Activated gamma-delta T cell treated with Interleukin-2 at 50 U/mL for 16 hours (primary cell): ENCODE data around the gene POM121C.
"Not testable (repeated sequence)": the region's sequence is repeated elsewhere in the genome, so short reads cannot be mapped to it uniquely, and the experiment has no call there.

ENCODE experiments used
- DNase-seq: peaks from one replicate; pipeline ENCODE4 v3.0.0-alpha.2; 2020

The POM121C gene

DNA sequence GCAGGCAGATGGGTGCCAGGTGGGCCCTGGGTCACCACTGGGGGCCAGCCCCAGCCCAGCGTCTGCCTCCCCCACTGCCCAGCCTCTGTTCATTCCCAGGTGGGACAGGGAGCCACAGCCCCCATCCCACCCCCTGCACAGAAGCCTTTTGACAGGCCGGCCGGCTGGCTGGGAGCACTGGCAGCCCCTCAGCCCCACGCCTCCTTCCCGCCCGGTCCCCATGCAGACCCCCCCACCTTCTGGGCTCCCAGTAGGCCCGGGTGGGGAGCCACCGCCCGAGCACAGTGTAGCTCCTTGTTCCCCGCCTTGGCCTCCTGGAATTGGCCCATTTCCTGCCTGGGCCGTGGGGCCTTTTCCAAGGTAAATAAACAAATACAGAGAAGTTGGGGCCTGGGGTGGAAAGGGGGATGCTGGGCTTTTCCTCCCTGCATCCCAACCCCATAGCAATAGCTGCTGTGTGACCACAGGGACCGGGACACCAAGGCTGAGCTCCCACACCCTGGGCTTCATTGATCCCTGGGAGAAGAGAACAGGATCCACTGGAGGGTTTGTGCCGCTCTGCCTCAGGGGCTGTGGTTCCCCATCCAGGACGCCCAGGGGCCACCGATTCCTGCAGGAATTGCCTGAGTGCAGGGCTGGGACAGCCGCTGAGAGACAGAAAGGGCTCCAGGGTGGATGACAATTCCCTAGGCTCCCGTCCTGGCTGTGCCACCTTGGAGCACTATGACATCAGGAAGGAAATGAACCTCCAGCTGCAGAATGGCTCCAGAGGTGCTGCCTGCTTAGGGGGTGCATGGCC, 111.4 kb downstream of the POM121C start:
- not testable (repeated sequence) for DNase-seq

DNA sequence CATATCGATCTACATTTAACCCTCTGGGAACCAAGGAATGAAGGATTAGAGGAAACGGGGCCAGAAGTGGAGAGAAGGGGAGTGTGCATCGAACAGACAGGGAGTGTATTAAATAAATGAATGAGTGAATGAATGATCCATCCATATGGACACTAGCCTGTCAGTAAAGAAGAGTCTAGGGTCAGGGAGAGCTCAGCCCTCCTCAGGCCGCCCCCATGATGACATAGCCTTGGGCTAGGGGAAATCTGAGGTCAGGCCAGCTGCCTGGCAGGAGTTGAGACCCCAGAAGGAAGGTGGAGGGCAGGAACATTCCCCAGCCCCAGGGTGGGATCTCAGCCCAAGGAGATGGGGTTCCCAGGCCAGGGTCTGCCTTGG, 112.0 kb downstream of the POM121C start:
- not testable (repeated sequence) for DNase-seq

DNA sequence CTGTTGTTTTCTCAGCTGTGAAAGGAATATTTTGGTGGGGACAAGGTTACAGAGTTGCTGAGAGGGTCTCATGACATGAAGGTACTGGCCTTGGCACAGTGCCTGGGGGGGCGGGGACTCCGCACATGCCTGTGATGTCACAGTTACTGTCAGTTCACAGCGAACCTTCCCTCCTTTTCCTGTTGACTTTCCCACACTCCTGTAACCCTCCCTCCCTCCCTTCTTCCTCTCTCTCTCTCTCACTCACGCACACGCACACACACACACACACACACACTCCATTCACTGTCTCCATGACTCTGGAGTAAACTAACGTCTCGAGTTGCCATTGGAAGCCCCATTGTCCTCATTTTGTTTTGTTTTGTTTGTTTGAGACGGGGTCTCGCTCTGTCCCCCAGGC, 118.8 kb downstream of the POM121C start:
- not testable (repeated sequence) for DNase-seq
